ENCODE measurements around the gene GUCY1A1. TPM values are rescaled to one million over a fixed set of nuclear protein-coding genes. Genes with fewer than 3 reads are reported as not detected.

GUCY1A1 gene
- polyA plus RNA-seq, 1 experiment, result 1.9 TPM

DNA sequence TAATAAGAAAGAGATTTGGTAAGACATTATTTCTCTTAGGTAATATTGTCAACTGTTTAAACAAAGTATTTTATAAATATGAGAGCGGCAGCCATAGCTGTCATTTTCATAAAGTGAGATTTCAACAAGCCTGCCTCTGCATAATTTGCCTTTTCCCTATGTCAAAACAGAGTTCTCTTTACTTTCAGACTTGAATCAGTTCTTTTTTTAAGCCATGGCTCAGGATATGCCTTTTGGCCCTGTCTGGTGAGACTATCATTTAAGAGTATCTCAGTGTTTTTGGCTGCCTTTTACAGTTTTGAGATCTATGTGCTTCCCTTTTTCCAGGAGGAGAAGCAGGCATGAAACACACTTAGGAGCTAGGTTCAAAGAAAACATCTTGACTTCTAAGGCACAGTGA is 7.5 kb upstream of the GUCY1A1 start:
- CTCF ChIA-PET, result interaction anchor here (1.1 kb wide), 1 partner anchor 294 kb away, joined by 3 read pairs; the partner anchor contains the start of gene CTSO
- no peaks in the 10 kb centered on the region for H3K27me3 ChIP-seq (ENCODE audit: control insufficient read depth, insufficient read depth, low read length)

GRCh38 chr4:155660436-155660835 is 6.2 kb upstream of the GUCY1A1 start:
- Histone ChIP-seq H3K4me3 (ENCODE audit: low read depth, low read length) (no peak overlapping the region), H3K27me3 (ENCODE audit: control insufficient read depth, insufficient read depth, low read length) (peaks cover 5% of the 10 kb centered on the region), H3K9me3 (ENCODE audit: control insufficient read depth, insufficient read depth, low read length) (no peaks in the 10 kb centered on the region), H3K27ac (ENCODE audit: low read depth, low read length) (no peak overlapping the region)
- POLR2A ChIA-PET, result no interaction called here
- CTCF ChIA-PET, result no interaction called here
- DNase-seq (ENCODE audit: low read depth, low spot score), result no peak
- TF ChIP-seq, protein P1, sequence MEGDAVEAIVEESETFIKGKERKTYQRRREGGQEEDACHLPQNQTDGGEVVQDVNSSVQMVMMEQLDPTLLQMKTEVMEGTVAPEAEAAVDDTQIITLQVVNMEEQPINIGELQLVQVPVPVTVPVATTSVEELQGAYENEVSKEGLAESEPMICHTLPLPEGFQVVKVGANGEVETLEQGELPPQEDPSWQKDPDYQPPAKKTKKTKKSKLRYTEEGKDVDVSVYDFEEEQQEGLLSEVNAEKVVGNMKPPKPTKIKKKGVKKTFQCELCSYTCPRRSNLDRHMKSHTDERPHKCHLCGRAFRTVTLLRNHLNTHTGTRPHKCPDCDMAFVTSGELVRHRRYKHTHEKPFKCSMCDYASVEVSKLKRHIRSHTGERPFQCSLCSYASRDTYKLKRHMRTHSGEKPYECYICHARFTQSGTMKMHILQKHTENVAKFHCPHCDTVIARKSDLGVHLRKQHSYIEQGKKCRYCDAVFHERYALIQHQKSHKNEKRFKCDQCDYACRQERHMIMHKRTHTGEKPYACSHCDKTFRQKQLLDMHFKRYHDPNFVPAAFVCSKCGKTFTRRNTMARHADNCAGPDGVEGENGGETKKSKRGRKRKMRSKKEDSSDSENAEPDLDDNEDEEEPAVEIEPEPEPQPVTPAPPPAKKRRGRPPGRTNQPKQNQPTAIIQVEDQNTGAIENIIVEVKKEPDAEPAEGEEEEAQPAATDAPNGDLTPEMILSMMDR (IDR thresholded peaks at IDR 0.05; ENCODE audit: low read depth, low read length), result no peak

More for the DNA sequence above, 7.5 kb upstream of the GUCY1A1 start:
- Histone ChIP-seq H3K4me3 (ENCODE audit: low read depth, low read length) (no peak overlapping the region), H3K27ac (ENCODE audit: low read depth, low read length) (no peak overlapping the region), H3K9me3 (ENCODE audit: control insufficient read depth, insufficient read depth, low read length) (no peaks in the 10 kb centered on the region)
- POLR2A ChIA-PET, result no interaction called here
- DNase-seq (ENCODE audit: low read depth, low spot score), result no peak
- TF ChIP-seq, protein P1 (IDR thresholded peaks at IDR 0.05; ENCODE audit: low read depth, low read length), result no peak

DNA sequence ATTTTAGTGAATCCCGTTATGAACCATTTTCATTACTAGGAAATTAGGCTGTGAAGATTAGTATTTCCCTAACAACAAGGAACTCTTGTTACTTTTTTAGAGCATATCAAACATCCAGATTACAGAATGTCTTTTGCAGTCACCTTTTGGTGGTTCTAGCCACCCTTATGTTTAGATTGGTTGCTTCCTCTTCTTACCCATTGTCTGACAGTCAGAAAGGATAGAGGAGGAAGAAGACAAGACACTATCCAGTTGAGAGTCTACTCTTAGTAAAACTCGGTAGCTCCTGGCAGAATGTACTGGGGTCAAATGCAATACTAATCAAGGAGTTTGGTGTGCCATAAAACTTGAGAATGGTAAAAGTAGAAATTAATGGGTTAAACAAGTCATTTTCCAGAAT is 1.6 kb upstream of the GUCY1A1 start:
- CTCF ChIA-PET, result no interaction called here
- no peak for DNase-seq (ENCODE audit: low read depth, low spot score)
- no peak overlapping the region for H3K27ac ChIP-seq (ENCODE audit: low read depth, low read length)
- no peak overlapping the region for H3K4me3 ChIP-seq (ENCODE audit: low read depth, low read length)
- H3K9me3 ChIP-seq (ENCODE audit: control insufficient read depth, insufficient read depth, low read length), result no peaks in the 10 kb centered on the region; the same call in 1 of the 2 replicates
- POLR2A ChIA-PET, result no interaction called here
- peaks cover 11% of the 10 kb centered on the region for H3K27me3 ChIP-seq (ENCODE audit: control insufficient read depth, insufficient read depth, low read length)
- TF ChIP-seq, protein P1 (IDR thresholded peaks at IDR 0.05; ENCODE audit: low read depth, low read length), result no peak

- ChIA-PET CTCF (interaction anchor here (0.7 kb wide), 1 partner anchor 69 kb away, joined by 3 read pairs; no protein-coding TSS in a partner anchor), POLR2A (interaction anchor here (0.6 kb wide), 1 partner anchor 118 kb away, joined by 3 read pairs; no protein-coding TSS in a partner anchor)
- Histone ChIP-seq H3K27me3 (ENCODE audit: control insufficient read depth, insufficient read depth, low read length) (peaks cover 11% of the 10 kb centered on the region), H3K9me3 (ENCODE audit: control insufficient read depth, insufficient read depth, low read length) (no peaks in the 10 kb centered on the region; the same call in 1 of the 2 replicates), H3K4me3 (ENCODE audit: low read depth, low read length) (peak overlapping the region; percentile 69), H3K27ac (ENCODE audit: low read depth, low read length) (no peak overlapping the region)
- TF ChIP-seq, protein P1 (IDR thresholded peaks at IDR 0.05; ENCODE audit: low read depth, low read length), result no peak
- DNase-seq (ENCODE audit: low read depth, low spot score), result no peak
Observed at GRCh38 chr4:155667222-155667567, 547 bp downstream of the GUCY1A1 start.

GRCh38 chr4:155667568-155668511 is 1.2 kb downstream of the GUCY1A1 start:
- Histone ChIP-seq H3K4me3 (ENCODE audit: low read depth, low read length) (peak overlapping the region; percentile 69), H3K27me3 (ENCODE audit: control insufficient read depth, insufficient read depth, low read length) (peaks cover 11% of the 10 kb centered on the region), H3K27ac (ENCODE audit: low read depth, low read length) (no peak overlapping the region), H3K9me3 (ENCODE audit: control insufficient read depth, insufficient read depth, low read length) (no peaks in the 10 kb centered on the region; the same call in 1 of the 2 replicates)
- DNase-seq (ENCODE audit: low read depth, low spot score), result no peak
- ChIA-PET CTCF (no interaction called here), POLR2A (no interaction called here)
- TF ChIP-seq, protein P1 (IDR thresholded peaks at IDR 0.05; ENCODE audit: low read depth, low read length), result no peak
